Measurements from ENCODE around the gene PAGE5.

The PAGE5 gene

GRCh38 chrX:55220119-55220794 is at the start of gene PAGE5:
TSS of gene PAGE5 (plus strand) at chrX:55220346. CDS start at chrX:55221383, 1,037 bp downstream.
- DNase-seq: no peak

- DNase-seq: no peak
These were observed 32.9 kb upstream of the PAGE5 start for GRCh38 chrX:55187281-55187680.

GRCh38 chrX:55196688-55197087 is 23.5 kb upstream of the PAGE5 start:
- no peak for DNase-seq

- no peak for DNase-seq
These were observed 18.1 kb upstream of the PAGE5 start for GRCh38 chrX:55201930-55202579.

- no peak for DNase-seq
These were observed 13.8 kb upstream of the PAGE5 start for GRCh38 chrX:55206162-55206941.

GRCh38 chrX:55210931-55211677 is 9.0 kb upstream of the PAGE5 start:
- DNase-seq: no peak

GRCh38 chrX:55213381-55213780 is 6.8 kb upstream of the PAGE5 start:
- DNase-seq: no peak

GRCh38 chrX:55240788-55241340 is 20.7 kb downstream of the PAGE5 start:
- no peak for DNase-seq

GRCh38 chrX:55253528-55253927 is 33.4 kb downstream of the PAGE5 start:
- no peak for DNase-seq

GRCh38 chrX:55260806-55261205 is 40.7 kb downstream of the PAGE5 start:
- no peak for DNase-seq

GRCh38 chrX:55264816-55265215 is 44.7 kb downstream of the PAGE5 start, which contains the start of gene PAGE3:
TSS of gene PAGE3 (minus strand) at chrX:55264916. CDS start at chrX:55263903, 1,013 bp downstream.
- DNase-seq: no peak

Data from NCI-H1092 treated with DMSO at 0.1 percent for 48 hours (cell line).